Measurements from ENCODE around the gene CD200R1L. TPM values are rescaled to one million over a fixed set of nuclear protein-coding genes. Genes with fewer than 3 reads are reported as not detected.

The CD200R1L gene
- total RNA-seq, 3 donors from 2014 or later, result not detected

DNA sequence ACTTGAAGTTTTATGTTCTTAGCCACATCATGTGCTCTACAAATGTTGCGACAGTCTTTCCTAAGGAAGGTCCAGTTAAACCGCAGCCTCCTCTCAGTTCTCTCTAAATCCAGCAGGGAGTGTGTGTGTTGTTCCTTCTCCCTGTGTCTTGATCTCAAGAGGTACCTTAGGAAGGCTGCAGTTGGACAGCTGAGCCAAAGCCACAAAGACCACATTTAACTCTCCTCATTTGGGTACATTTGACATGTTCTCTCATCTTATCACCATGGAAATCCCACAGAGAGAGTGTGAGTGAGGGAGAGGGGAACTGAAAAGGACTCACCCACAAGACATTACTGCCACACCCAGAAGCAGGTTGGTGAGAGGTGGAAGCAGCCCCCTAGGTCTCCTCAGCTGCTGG lies 79.5 kb downstream of the CD200R1L start:
- no peaks in the 10 kb centered on the region for H3K9me3 ChIP-seq
- H3K36me3 ChIP-seq (ENCODE audit: low read depth), result no peaks in the 10 kb centered on the region
- intact Hi-C loops (cut with DNase I, micrococcal nuclease), result no loop called here
- DNase-seq (no peak), ATAC-seq (no peak)
- TF ChIP-seq, protein P1, sequence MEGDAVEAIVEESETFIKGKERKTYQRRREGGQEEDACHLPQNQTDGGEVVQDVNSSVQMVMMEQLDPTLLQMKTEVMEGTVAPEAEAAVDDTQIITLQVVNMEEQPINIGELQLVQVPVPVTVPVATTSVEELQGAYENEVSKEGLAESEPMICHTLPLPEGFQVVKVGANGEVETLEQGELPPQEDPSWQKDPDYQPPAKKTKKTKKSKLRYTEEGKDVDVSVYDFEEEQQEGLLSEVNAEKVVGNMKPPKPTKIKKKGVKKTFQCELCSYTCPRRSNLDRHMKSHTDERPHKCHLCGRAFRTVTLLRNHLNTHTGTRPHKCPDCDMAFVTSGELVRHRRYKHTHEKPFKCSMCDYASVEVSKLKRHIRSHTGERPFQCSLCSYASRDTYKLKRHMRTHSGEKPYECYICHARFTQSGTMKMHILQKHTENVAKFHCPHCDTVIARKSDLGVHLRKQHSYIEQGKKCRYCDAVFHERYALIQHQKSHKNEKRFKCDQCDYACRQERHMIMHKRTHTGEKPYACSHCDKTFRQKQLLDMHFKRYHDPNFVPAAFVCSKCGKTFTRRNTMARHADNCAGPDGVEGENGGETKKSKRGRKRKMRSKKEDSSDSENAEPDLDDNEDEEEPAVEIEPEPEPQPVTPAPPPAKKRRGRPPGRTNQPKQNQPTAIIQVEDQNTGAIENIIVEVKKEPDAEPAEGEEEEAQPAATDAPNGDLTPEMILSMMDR (IDR thresholded peaks at IDR 0.05), result no peak
- H3K4me1 ChIP-seq (ENCODE audit: low read depth), result no peaks in the 10 kb centered on the region
- no peak overlapping the region for H3K4me3 ChIP-seq

Other genes with a start within 250 kb of the CD200R1L start
- 10 to 100 TPM in 2 of 3 donors, 1 to 10 TPM in 1; 5.9 to 58.7 (median 53.2) TPM for gene CCDC80, start 205.7 kb downstream of the CD200R1L start, total RNA-seq
- 1 to 10 TPM in 2 of 3 donors, under 1 TPM in 1; 0.52 to 2.6 (median 1.8) TPM for gene CD200R1, start 128.2 kb upstream of the CD200R1L start, total RNA-seq
- 10 to 100 TPM; 11.8 to 17.4 (median 17.0) TPM for gene GTPBP8, start 144.1 kb upstream of the CD200R1L start, total RNA-seq